Stimulated activated CD8-positive, alpha-beta memory T cell treated with anti-CD3 and anti-CD28 coated beads, Interleukin-12 subunit alpha, Interleukin-12 subunit beta, amount 100 ng/mL, for 1 hour (primary cell): ENCODE data around the gene DRG2.

Source experiments
- DNase-seq: peaks from one replicate; pipeline ENCODE4 v3.0.0-alpha.2; 2020; ENCODE audit warnings: low read depth

Gene DRG2

DNA sequence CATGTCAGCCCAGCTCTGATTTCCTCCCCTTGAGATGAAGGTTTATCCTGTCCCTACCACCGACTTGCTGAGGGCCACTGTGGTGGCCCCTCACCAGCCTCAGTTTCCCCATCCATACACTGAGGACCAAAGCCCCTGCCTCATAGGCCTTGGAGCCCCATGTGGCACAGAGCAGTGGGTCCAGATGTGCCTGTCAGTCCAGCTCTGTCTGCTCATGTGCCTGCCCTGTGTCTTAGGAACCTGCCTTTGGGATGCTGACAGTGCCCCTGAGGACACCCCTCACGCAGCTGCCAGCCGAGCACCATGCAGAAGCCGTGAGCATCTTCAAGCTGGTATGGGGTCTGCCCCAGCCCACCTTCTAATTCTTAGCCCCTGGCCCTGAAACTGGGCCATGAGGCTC, 56.5 kb downstream of the DRG2 start:
- DNase-seq, result no peak

DNA sequence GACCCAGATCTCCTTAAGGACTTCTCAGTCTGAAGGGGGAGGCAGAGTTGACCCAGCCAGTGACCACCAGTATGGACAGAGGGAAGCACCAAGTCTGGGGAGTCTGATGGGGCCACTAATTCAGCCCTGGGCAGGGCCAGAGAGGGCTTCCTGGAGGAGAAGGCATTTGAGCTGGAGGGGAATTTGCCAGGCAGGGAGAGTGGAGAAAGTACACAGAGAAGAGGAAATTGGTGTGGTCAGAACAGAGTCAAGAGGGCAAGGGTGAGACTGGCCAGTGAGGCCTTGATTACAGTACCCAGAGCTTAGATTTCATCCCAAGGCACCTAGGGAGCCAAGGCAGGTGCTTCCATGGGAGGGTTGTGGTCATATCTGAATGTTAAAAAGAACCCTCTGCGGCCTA, 57.1 kb downstream of the DRG2 start:
- no peak for DNase-seq

DNA sequence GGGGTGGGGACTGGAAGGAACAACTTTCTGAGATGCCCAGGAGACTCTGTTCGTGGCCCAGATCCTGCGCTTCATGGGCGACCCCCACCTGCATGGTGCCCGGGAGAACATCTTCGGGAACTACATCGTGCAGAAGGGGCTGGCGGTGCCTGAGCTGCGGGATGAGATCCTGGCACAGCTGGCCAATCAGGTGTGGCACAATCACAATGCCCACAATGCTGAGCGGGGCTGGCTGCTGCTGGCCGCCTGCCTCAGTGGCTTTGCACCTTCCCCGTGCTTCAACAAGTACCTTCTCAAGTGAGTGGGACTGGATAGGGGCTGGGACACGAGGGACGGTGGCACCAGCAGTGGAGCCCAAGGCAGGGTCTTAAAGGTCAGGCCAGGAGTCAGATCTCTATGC, 58.1 kb downstream of the DRG2 start:
- no peak for DNase-seq

DNA sequence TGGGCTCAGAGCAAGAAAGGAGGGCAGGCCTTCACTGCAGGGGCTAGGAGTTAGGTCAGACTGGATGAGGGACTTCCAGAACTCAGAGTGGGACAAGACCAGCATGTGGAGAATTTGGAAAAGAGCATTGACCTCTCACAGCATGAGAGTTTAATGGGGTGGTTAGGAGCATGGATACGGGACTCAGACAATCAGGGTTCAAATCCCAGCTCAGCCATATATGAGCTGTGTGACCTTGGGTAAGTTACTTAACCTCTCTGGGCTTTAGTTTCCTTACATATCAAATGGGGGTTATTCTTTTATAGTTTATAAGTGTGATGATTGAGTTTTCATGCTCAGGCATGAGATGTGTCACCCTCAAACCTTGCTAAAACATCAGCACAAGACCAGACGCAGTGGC, 58.5 kb downstream of the DRG2 start:
- no peak for DNase-seq

DNA sequence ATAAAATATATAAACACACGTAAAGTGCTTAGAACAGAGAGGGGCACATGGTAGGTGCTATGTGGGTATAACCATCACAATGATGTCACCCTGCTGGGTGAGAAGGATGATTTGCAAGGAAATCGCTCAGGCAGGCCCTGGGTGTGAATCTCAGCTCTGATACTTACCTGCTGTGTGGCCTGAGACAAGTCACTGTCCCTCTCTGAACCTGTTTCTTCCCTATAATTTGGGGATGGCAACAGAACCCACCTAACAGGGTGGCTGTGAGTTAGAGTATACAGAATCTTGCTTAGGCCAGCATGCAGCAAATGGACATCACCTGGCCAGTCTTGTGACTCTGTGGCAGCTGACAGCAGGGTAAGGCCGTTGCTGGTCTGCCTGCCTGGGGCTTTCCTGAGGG, 59.2 kb downstream of the DRG2 start:
- DNase-seq, result no peak

DNA sequence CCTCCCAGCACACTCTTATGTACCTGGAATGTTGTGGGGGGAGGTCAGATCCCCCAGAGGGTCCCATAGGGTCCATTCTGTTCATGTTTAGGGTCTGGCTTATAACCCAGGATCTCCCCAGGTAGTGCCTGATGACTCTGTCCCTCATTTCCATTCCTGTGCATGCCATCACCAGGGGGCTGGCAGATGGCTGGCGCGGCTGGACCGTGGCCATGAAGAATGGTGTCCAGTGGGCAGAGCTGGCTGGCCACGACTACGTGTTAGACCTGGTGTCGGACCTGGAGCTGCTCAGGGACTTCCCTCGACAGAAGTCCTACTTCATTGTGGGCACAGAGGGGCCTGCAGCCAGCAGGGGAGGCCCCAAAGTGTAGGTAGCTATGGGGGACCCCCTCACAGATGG, 60.8 kb downstream of the DRG2 start:
- DNase-seq, result no peak

DNA sequence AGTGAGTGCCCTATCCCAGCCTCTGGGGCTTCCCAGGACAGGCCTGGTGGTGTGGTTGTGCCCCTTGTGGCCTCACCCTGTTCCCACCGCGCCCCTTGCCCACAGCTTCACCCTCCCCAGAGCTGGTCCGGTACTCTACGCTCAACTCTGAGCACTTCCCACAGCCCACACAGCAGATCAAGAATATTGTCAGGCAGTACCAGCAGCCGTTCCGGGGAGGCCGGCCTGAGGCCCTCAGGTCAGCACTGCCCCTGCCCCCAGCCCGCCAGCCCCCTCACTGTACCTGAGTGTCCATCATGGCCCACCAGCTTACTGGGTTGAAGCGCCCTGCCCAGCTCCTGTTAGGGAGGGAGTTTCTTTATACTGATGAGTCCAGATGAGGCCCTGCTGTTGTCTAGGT, 63.5 kb downstream of the DRG2 start:
- DNase-seq, result no peak

DNA sequence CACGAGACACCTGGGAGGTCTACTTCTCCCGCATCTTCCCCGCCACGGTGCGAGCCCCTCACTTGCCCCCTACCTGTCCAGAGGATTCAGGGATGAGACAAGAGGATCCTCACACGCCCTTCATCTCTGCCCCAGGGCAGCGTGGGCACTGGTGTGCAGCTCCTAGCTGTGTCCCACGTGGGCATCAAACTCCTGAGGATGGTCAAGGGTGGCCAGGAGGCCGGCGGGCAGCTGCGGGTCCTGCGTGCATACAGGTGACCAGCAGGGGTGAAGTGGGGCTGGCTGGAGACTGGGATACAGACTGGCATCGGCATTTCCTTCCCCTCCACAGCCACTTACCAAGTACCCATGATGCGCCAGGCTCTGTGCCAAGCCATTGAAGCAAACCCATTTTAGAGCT, 67.4 kb downstream of the DRG2 start:
- DNase-seq, result no peak

DNA sequence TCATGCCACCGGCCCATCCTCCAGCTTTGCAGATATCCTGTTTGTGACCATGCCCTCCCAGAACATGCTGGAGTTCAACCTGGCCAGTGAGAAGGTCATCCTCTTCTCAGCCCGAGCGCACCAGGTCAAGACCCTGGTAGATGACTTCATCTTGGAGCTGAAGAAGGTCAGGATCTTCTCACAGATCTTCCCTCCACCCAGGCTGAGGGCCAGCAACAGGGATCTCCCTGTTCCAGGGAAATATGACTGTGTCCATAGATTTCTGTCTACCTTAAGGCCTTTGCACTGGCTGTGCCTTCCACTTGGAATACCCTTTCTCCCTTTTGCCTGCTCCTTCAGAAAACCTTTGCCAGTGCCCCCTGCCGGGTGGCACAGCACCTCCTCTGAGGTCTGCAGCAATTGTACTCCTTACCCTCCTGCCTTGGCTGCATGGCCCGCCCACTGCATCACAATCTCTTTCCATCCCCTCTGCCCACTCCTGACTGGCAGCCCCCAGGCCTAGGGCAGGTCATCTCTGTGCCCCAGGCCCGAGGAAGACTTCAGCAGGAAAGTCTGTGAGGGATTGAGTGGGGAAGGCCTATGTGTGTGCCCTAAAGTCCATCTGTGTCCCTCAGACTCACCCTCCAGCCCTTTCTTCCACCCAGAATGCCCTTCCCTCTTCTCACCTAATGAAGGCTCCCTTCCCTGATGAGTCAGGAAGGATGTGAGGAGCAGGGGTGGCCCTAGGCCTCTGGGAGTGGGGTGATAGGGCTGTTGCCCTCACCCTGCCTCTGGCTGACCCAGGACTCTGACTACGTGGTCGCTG, 68.6 kb downstream of the DRG2 start:
- no peak for DNase-seq

DNA sequence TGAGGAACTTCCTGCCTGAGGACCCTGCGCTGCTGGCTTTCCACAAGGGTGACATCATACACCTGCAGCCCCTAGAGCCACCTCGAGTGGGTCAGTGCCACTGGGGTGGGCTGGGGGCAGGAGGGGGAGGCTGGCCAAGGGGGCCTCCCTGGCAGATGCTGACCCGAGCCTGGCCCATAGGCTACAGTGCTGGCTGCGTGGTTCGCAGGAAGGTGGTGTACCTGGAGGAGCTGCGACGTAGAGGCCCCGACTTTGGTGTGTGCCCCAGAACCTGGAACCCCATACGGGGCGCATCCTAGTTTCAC, 69.2 kb downstream of the DRG2 start:
- DNase-seq, result no peak
